ENCODE results near the gene GNG11.

Gene GNG11

GRCh38 chr7:93948106-93948505, 26.6 kb downstream of the GNG11 start:
- TF ChIP-seq CTCF (IDR thresholded peaks at IDR 0.05; ENCODE audit: low read depth, low read length) = no peak
- DNase-seq (ENCODE audit: low read depth, low spot score) = no peak

GRCh38 chr7:93948873-93949272, 27.3 kb downstream of the GNG11 start:
- TF ChIP-seq CTCF (IDR thresholded peaks at IDR 0.05; ENCODE audit: low read depth, low read length) = no peak
- H3K4me3 ChIP-seq (ENCODE audit: low read depth, low read length) = no peak overlapping the region
- in situ Hi-C loops (cut with HindIII; ENCODE audit: low sequenced_read_pairs) = no loop called here
- no peak for DNase-seq (ENCODE audit: low read depth, low spot score)

More at GRCh38 chr7:93948106-93948505, 26.6 kb downstream of the GNG11 start:
- no peak overlapping the region for H3K4me3 ChIP-seq (ENCODE audit: low read depth, low read length)
- in situ Hi-C loops (cut with HindIII; ENCODE audit: low sequenced_read_pairs) = no loop called here

DNA sequence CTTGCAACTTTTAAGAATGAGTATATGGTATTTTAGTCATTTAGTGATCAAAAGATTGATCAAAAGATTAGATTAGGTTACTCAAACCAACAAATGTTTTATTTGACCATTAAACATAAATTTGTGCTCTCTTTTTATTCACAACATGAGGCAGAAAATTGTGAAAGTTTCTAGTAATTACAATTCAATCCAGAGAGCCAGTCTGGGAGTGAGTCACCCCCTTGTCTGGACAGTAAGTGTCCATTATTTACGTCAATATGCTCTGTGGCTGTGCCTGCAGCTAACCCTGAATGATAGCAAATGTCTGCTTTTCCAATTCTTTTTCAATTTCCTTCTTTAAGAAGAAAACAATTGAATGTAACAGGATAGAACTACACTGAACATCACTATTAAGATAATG, 27.9 kb downstream of the GNG11 start:
- TF ChIP-seq CTCF (IDR thresholded peaks at IDR 0.05; ENCODE audit: low read depth, low read length) = no peak
- in situ Hi-C loops (cut with HindIII; ENCODE audit: low sequenced_read_pairs) = no loop called here

DNA sequence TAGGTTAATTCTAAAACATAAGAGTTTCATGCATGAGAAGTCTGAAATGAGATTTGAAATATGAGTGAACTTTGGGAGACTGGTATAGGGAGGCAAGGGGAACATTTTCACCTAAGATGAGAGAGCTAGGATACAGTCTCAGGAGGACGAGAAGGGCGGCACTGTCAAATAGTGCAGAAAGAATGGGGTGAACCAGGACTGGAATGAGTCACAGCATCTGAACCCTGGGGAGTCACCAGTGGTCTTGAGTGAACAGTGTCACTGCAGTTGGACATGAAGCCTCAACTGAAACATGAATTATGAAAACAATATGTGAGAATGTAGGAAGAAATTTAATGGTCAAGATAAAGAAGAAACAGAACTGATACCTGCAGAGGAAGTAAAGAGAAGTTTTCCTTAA, 33.8 kb downstream of the GNG11 start:
- no peak for TF ChIP-seq CTCF (IDR thresholded peaks at IDR 0.05; ENCODE audit: low read depth, low read length)
- no peak overlapping the region for H3K4me3 ChIP-seq (ENCODE audit: low read depth, low read length)
- DNase-seq (ENCODE audit: low read depth, low spot score) = no peak
- in situ Hi-C loops (cut with HindIII; ENCODE audit: low sequenced_read_pairs) = no loop called here

More for the DNA sequence above, 27.9 kb downstream of the GNG11 start:
- H3K4me3 ChIP-seq (ENCODE audit: low read depth, low read length) = no peak overlapping the region
- peak; percentile 85 for DNase-seq (ENCODE audit: low read depth, low spot score)

DNA sequence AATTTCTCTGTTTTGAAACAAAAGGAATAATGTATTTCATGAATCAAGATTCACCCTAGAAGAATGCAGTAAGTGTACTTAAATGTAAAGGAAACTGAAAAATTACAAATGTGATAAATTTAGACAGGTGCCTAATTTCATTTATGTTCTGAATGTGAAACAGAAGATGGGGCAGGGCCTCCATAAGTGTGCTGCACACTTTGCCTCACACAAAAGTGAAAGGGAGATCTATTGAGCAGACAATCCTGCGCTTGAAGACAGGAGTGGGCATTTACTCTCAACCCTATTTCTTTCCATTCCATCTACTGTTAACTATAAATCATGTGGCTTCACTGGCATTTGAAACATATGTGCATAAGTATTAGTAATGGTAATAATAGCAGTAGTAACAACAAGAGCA, 36.2 kb downstream of the GNG11 start:
- H3K4me3 ChIP-seq (ENCODE audit: low read depth, low read length) = no peak overlapping the region
- in situ Hi-C loops (cut with HindIII; ENCODE audit: low sequenced_read_pairs) = no loop called here
- no peak for DNase-seq (ENCODE audit: low read depth, low spot score)
- no peak for TF ChIP-seq CTCF (IDR thresholded peaks at IDR 0.05; ENCODE audit: low read depth, low read length)

GRCh38 chr7:93958216-93958615, 36.7 kb downstream of the GNG11 start:
- DNase-seq (ENCODE audit: low read depth, low spot score) = peak; percentile 42
- in situ Hi-C loops (cut with HindIII; ENCODE audit: low sequenced_read_pairs) = no loop called here
- no peak for TF ChIP-seq CTCF (IDR thresholded peaks at IDR 0.05; ENCODE audit: low read depth, low read length)
- no peak overlapping the region for H3K4me3 ChIP-seq (ENCODE audit: low read depth, low read length)

DNA sequence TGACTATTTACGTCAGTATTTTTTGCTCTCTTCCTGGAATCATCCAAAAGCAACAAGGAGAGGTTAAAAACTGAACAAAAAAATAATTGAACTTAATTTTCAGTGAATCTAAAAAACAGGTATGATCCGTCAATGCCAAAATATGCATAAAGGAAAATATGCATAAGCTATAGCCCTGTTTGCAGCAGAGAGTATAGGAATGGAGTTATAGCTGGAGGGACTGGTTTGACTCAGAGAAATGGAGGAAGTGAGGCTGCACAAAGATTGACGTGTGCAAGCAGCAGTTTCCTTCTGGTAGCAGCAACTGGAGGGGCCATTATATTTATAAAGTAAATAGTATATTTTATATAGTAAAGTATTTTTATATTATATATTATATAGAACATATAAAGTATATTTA, 37.1 kb downstream of the GNG11 start:
- DNase-seq (ENCODE audit: low read depth, low spot score) = no peak
- no peak for TF ChIP-seq CTCF (IDR thresholded peaks at IDR 0.05; ENCODE audit: low read depth, low read length)
- H3K4me3 ChIP-seq (ENCODE audit: low read depth, low read length) = no peak overlapping the region
- in situ Hi-C loops (cut with HindIII; ENCODE audit: low sequenced_read_pairs) = no loop called here

Measured in astrocyte of the spinal cord (primary cell).